Measurements from ENCODE around the gene SH2D3A.
A peak's percentile ranks its signal among the peaks of the same experiment; 100 is the strongest.

Gene SH2D3A

DNA sequence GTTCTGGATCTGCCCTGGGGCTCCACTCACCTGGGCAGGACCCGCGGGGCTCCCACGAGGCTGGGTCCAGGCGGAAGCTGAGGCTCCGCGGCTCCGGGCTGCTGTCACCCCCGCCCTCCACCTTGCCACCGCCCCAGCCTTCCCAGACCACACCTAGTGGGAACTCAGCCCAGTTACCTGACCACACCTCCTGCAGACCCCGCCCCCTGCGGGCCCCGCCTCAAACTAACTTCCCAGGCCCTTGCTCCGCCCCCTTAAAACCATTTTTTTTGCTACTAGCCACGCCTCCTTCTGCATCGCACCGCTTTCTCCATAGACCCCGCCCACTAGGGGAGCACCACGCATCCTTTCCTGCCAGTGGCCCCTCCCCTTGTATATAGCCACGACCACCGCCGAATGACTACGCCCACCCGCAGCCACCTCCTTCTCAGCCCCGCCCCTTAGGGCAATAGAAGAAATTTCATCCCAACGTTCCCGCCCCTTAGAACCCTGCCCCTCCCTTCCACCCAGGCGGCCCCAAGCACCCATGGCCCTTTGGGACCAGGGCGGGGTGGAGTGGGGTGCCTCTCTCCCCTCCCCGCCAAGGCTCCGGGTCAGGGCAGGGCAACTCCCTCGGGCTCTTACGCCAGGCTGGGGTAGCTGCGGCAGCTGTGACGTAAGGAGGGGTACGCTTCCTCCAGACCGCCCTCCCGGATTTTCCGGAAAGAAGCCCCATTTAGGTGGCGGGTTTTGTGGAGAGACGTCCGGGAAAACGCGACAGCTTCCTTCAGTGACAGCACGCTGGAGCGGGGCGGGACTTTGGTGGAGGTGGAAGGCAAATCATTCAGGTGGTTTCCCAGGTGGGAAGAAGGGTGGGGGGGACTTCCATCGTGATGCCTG, at the start of gene SH2D3A:
Gene SH2D3A, minus strand, starts transcription at position 79 of the 879 bp plus-strand sequence. CDS start 3,687 bp downstream, outside the sequence.
- in situ Hi-C loops (cut with HindIII; ENCODE audit: low sequenced_read_pairs): no loop called here
- peak within 1 kb of the TSS; percentile 12 for H3K4me3 ChIP-seq (ENCODE audit: low read depth, low read length)
- TF ChIP-seq CTCF (IDR thresholded peaks at IDR 0.05; ENCODE audit: low read depth, low read length, missing control alignments): no peak
- no peak for DNase-seq (ENCODE audit: low read depth)

- TF ChIP-seq CTCF (IDR thresholded peaks at IDR 0.05; ENCODE audit: low read depth, low read length, missing control alignments): no peak
- in situ Hi-C loops (cut with HindIII; ENCODE audit: low sequenced_read_pairs): no loop called here
- H3K4me3 ChIP-seq (ENCODE audit: low read depth, low read length): no peak overlapping the region
- DNase-seq (ENCODE audit: low read depth): no peak
Observed at GRCh38 chr19:6813659-6814058, 46.4 kb upstream of the SH2D3A start.

GRCh38 chr19:6812612-6813011, 45.4 kb upstream of the SH2D3A start:
- no peak for DNase-seq (ENCODE audit: low read depth)
- no peak for TF ChIP-seq CTCF (IDR thresholded peaks at IDR 0.05; ENCODE audit: low read depth, low read length, missing control alignments)
- in situ Hi-C loops (cut with HindIII; ENCODE audit: low sequenced_read_pairs): no loop called here
- no peak overlapping the region for H3K4me3 ChIP-seq (ENCODE audit: low read depth, low read length)

- TF ChIP-seq CTCF (IDR thresholded peaks at IDR 0.05; ENCODE audit: low read depth, low read length, missing control alignments): no peak
- DNase-seq (ENCODE audit: low read depth): no peak
- no peak overlapping the region for H3K4me3 ChIP-seq (ENCODE audit: low read depth, low read length)
- in situ Hi-C loops (cut with HindIII; ENCODE audit: low sequenced_read_pairs): no loop called here
Observed at GRCh38 chr19:6811906-6812305, 44.7 kb upstream of the SH2D3A start.

- no peak for TF ChIP-seq CTCF (IDR thresholded peaks at IDR 0.05; ENCODE audit: low read depth, low read length, missing control alignments)
- no peak overlapping the region for H3K4me3 ChIP-seq (ENCODE audit: low read depth, low read length)
- DNase-seq (ENCODE audit: low read depth): no peak
- in situ Hi-C loops (cut with HindIII; ENCODE audit: low sequenced_read_pairs): no loop called here
Observed at GRCh38 chr19:6811378-6811777, 44.1 kb upstream of the SH2D3A start.

- H3K4me3 ChIP-seq (ENCODE audit: low read depth, low read length): no peak overlapping the region
- no peak for DNase-seq (ENCODE audit: low read depth)
- in situ Hi-C loops (cut with HindIII; ENCODE audit: low sequenced_read_pairs): no loop called here
- no peak for TF ChIP-seq CTCF (IDR thresholded peaks at IDR 0.05; ENCODE audit: low read depth, low read length, missing control alignments)
Observed at GRCh38 chr19:6809262-6809661, 42.0 kb upstream of the SH2D3A start.
